C4-2B (cell line): ENCODE results near the gene SCFD2.

ENCODE experiments used
- CTCF ChIP-seq: fragments of 450-650 bp; conservative IDR thresholded peaks from 2 replicates; pipeline ENCODE4 v1.5.1; 2017; ENCODE audit warnings: mild to moderate bottlenecking
- ZFX ChIP-seq: fragments of 450-650 bp; IDR thresholded peaks from 2 replicates; pipeline ENCODE4 v1.6.1; 2017

- TF ChIP-seq CTCF (no peak), ZFX (no peak)
Measured at GRCh38 chr4:52867163-52867562, 498.7 kb downstream of the SCFD2 start.
